B cell (primary cell): ENCODE results near the gene NOTCH1. TPM values are rescaled to one million over a fixed set of nuclear protein-coding genes. Genes with fewer than 3 reads are reported as not detected.
A peak's percentile ranks its signal among the peaks of the same experiment; 100 is the strongest.

Experiments used
- ATAC-seq: fragments of 200-7000 bp; cut with Tn5 transposase; one replicate; pipeline ENCODE4 v1.10.0; 2021; ENCODE audit warnings: low read depth, mild to moderate bottlenecking, moderate number of reproducible peaks, moderate library complexity
- CTCF ChIA-PET: fragments of 350-600 bp; sonication (Branson Sonifier 250); formaldehyde crosslinking; loops from one replicate; lab custom pipeline; 2021; ENCODE audit warnings: antibody characterized with exemption, inconsistent platforms; lab: Charles Lee
- POLR2A ChIA-PET: fragments of 350-600 bp; sonication (Branson Sonifier 250); formaldehyde crosslinking; loops from one replicate; lab custom pipeline; 2021; ENCODE audit warnings: antibody characterized with exemption; lab: Charles Lee
- DNase-seq: peaks from one replicate; pipeline ENCODE4 v3.0.0; 2013
- H2AFZ ChIP-seq: 2 replicates; pipeline ENCODE4 v1.6.1; 2012; ENCODE audit warnings: mild to moderate bottlenecking, low read depth, low read length; ENCODE audit not compliant: insufficient read depth, poor library complexity, severe bottlenecking
- H3K27ac ChIP-seq, 2 donors: 1 replicate in 1 of 2; 2 replicates in 1 of 2; pipeline ENCODE4 v1.5.1; 2012 to 2013; ENCODE audit warnings: low read length in 2 of 2, mild to moderate bottlenecking in 2 of 2, moderate library complexity in 1 of 2
- H3K27me3 ChIP-seq, 4 experiments: fragments of 200-600 bp in 1 of 4; sonication (generic) in 1 of 4; replicated peaks in 1 of 4; 1 replicate in 2 of 4; 2 replicates in 2 of 4; pipeline versions ENCODE4 v1.6.1 to v1.7.0; 2013 to 2016; ENCODE audit warnings: low read length in 3 of 4, mild to moderate bottlenecking in 2 of 4, mixed read lengths in 1 of 4, moderate library complexity in 1 of 4; ENCODE audit not compliant: insufficient read depth in 4 of 4, control insufficient read depth in 3 of 4; ENCODE audit errors: control extremely low read depth in 1 of 4
- H3K36me3 ChIP-seq, 2 experiments: replicated peaks in 1 of 2; 1 replicate in 1 of 2; 2 replicates in 1 of 2; pipeline versions ENCODE4 v1.6.1 to v1.7.1; 2013; ENCODE audit warnings: low read length in 1 of 2; ENCODE audit not compliant: insufficient read depth in 2 of 2, control insufficient read depth in 1 of 2; ENCODE audit errors: control extremely low read depth in 1 of 2, extremely low read depth in 1 of 2
- H3K4me1 ChIP-seq, 2 donors: fragments of 200-600 bp in 1 of 2; sonication (generic) in 1 of 2; 1 replicate in 1 of 2; 2 replicates in 1 of 2; pipeline versions ENCODE4 v1.5.1 to v1.6.1; 2013 to 2017; ENCODE audit warnings: low read length in 2 of 2; ENCODE audit not compliant: control insufficient read depth in 2 of 2, insufficient read depth in 2 of 2
- H3K4me2 ChIP-seq: replicated peaks from 2 replicates; pipeline ENCODE3; 2012; ENCODE audit warnings: mild to moderate bottlenecking, low read depth, low read length; ENCODE audit not compliant: poor library complexity, severe bottlenecking
- H3K4me3 ChIP-seq, 5 experiments: fragments of 200-600 bp in 1 of 5; sonication (generic) in 1 of 5; 1 replicate in 3 of 5; 2 replicates in 2 of 5; pipeline versions ENCODE4 v1.5.1 to v1.7.0; 2011 to 2016; ENCODE audit warnings: low read length in 4 of 5, mild to moderate bottlenecking in 4 of 5, low read depth in 2 of 5, control low read depth in 1 of 5, moderate library complexity in 1 of 5; ENCODE audit not compliant: insufficient read depth in 1 of 5; ENCODE audit errors: control extremely low read depth in 1 of 5, extremely low read depth in 1 of 5
- H3K79me2 ChIP-seq: fragments of 200-600 bp; sonication (generic); one replicate; pipeline ENCODE4 v1.6.0; 2016; ENCODE audit warnings: low read length; ENCODE audit not compliant: control insufficient read depth, insufficient read depth
- H3K9ac ChIP-seq: fragments of 200-600 bp; sonication (generic); 2 replicates; pipeline ENCODE4 v1.6.1; 2017; ENCODE audit warnings: mild to moderate bottlenecking, low read length, moderate library complexity
- H3K9me3 ChIP-seq, 3 donors: one replicate each; pipeline versions ENCODE4 v1.6.1 to v1.7.1; 2013; ENCODE audit warnings: low read length in 2 of 3; ENCODE audit not compliant: control insufficient read depth in 2 of 3, insufficient read depth in 1 of 3; ENCODE audit errors: control extremely low read depth in 1 of 3
- H4K20me1 ChIP-seq: 2 replicates; pipeline ENCODE4 v1.6.0; 2012; ENCODE audit warnings: mild to moderate bottlenecking, low read length; ENCODE audit not compliant: insufficient read depth, control insufficient read depth, poor library complexity, severe bottlenecking
- H3K27ac Mint-ChIP-seq: one replicate; pipeline ENCODE4 v1.8.0; 2021; ENCODE audit warnings: mixed read lengths
- H3K27me3 Mint-ChIP-seq: one replicate; pipeline ENCODE4 v1.8.0; 2021; ENCODE audit warnings: mixed read lengths
- H3K4me1 Mint-ChIP-seq: one replicate; pipeline ENCODE4 v1.8.0; 2021; ENCODE audit warnings: mixed read lengths
- H3K4me3 Mint-ChIP-seq: one replicate; pipeline ENCODE4 v1.8.0; 2021; ENCODE audit warnings: mixed read lengths
- H3K9me3 Mint-ChIP-seq: one replicate; pipeline ENCODE4 v1.8.0; 2022; ENCODE audit warnings: mixed read lengths; ENCODE audit not compliant: insufficient read depth
- CTCF ChIP-seq: fragments of 200-600 bp; IDR thresholded peaks from one replicate; pipeline ENCODE4 v1.8.0; 2022; ENCODE audit warnings: antibody characterized with exemption, mild to moderate bottlenecking
- EZH2 ChIP-seq: IDR thresholded peaks from 2 replicates; pipeline ENCODE4 v1.6.1; 2012; ENCODE audit warnings: borderline replicate concordance, low read depth, mild to moderate bottlenecking, moderate library complexity, low read length; ENCODE audit not compliant: insufficient read depth, poor library complexity, severe bottlenecking
- WGBS: methylation state at CpG from one replicate; pipeline ENCODE4 v1.1.5; 2013; ENCODE audit warnings: missing lambda C conversion rate; ENCODE audit not compliant: insufficient coverage; 5-methylcytosine and 5-hydroxymethylcytosine counted together
- intact Hi-C: fragments of 100-400 bp; cut with micrococcal nuclease; formaldehyde crosslinking; loops from one replicate; pipeline ENCODE4 v1.10.0; 2022
- polyA minus RNA-seq: library from RNA; depleted of rRNA, polyadenylated mRNA; stranded (reverse); fragments of >200 nt; gene quantifications from 2 replicates; pipeline ENCODE4 v1.2.3, GENCODE V29; 2012
- polyA plus RNA-seq: library from polyadenylated mRNA; depleted of rRNA; stranded (reverse); fragments of >200 nt; gene quantifications from 2 replicates; pipeline ENCODE4 v1.2.3, GENCODE V29; 2012
- total RNA-seq, 2 donors: library from RNA; stranded (reverse); fragments of 120-200 nt in 1 of 2; gene quantifications; 1 replicate in 1 of 2; 2 replicates in 1 of 2; pipeline versions ENCODE4 v1.2.3 to v1.2.4, GENCODE V29; 2013 to 2022

Gene NOTCH1
- total RNA-seq (38.5 and 40.6 TPM in 2 replicates), polyA plus RNA-seq (16.6 and 19.6 TPM in 2 replicates), polyA minus RNA-seq (50.8 and 70.7 TPM in 2 replicates)
- 10.4 TPM for total RNA-seq (2013)

GRCh38 chr9:136545965-136546696 is at the start of gene NOTCH1:
Gene NOTCH1 (minus strand): TSS chr9:136546048. CDS start chr9:136545786, 262 bp downstream.
- intact Hi-C loops: loop anchor here (1.0 to 10.0 kb wide), 4 partner anchors 63 to 209 kb away; partner anchors contain the start of genes LCN8 and SEC16A
- no peaks in the 10 kb centered on the region for H3K27me3 Mint-ChIP-seq
- WGBS: under 1% methylated on average over 84 of the region's 94 CpGs
- peaks cover 34% of the 10 kb centered on the region for H3K4me1 Mint-ChIP-seq
- peak within 1 kb of the TSS; percentile 99 for H3K4me2 ChIP-seq
- H4K20me1 ChIP-seq: peaks cover 58% of the 10 kb centered on the region
- peak within 1 kb of the TSS; percentile 51 to 88 (median 70) for H3K4me3 ChIP-seq
- peaks cover 0 to 24% of the 10 kb centered on the region in 2 experiments for H3K36me3 ChIP-seq
- CTCF ChIA-PET: no interaction called here
- H3K9me3 Mint-ChIP-seq: no peaks in the 10 kb centered on the region
- H3K9ac ChIP-seq: peak within 1 kb of the TSS; percentile 72
- H3K4me1 ChIP-seq: peaks cover 30 to 44% of the 10 kb centered on the region in 2 donors
- peaks cover 29% of the 10 kb centered on the region for H3K79me2 ChIP-seq
- POLR2A ChIA-PET: no interaction called here
- ATAC-seq (peak; percentile 72), DNase-seq (peak; percentile 93)
- H3K27ac Mint-ChIP-seq: peak within 1 kb of the TSS; percentile 94
- peak within 1 kb of the TSS; percentile 33 to 75 for H3K27ac ChIP-seq
- no peaks in the 10 kb centered on the region for H3K27me3 ChIP-seq
- H3K4me3 Mint-ChIP-seq: peak within 1 kb of the TSS; percentile 92
- H3K9me3 ChIP-seq: peaks cover 0 to 3% (median 0%) of the 10 kb centered on the region in 3 donors
- no peak for TF ChIP-seq EZH2
- peak within 1 kb of the TSS; percentile 65 for H2AFZ ChIP-seq

GRCh38 chr9:136594492-136594891 is 48.6 kb upstream of the NOTCH1 start:
- no peak overlapping the region for H3K4me3 Mint-ChIP-seq
- H3K27me3 ChIP-seq: peaks cover 0 to 26% (median 4%) of the 10 kb centered on the region in 4 experiments
- CTCF ChIA-PET: no interaction called here

More at GRCh38 chr9:136594492-136594891, 48.6 kb upstream of the NOTCH1 start:
- H3K27ac ChIP-seq: no peak overlapping the region
- no peaks in the 10 kb centered on the region for H3K4me1 ChIP-seq
- H4K20me1 ChIP-seq: no peaks in the 10 kb centered on the region
- H2AFZ ChIP-seq: no peak overlapping the region
- H3K9me3 ChIP-seq: peaks cover 0 to 6% (median 3%) of the 10 kb centered on the region in 3 donors
- no peaks in the 10 kb centered on the region for H3K4me1 Mint-ChIP-seq
- H3K27me3 Mint-ChIP-seq: no peaks in the 10 kb centered on the region
- TF ChIP-seq CTCF: no peak
- no peak for TF ChIP-seq EZH2
- ATAC-seq: no peak
- H3K27ac Mint-ChIP-seq: no peak overlapping the region
- no peaks in the 10 kb centered on the region for H3K9me3 Mint-ChIP-seq
- H3K4me3 ChIP-seq: no peak overlapping the region
- no peak overlapping the region for H3K9ac ChIP-seq
- POLR2A ChIA-PET: no interaction called here
- 93% methylated on average over 14 of the region's 14 CpGs for WGBS
- DNase-seq: no peak
- intact Hi-C loops: no loop called here
- no peak overlapping the region for H3K4me2 ChIP-seq
- no peaks in the 10 kb centered on the region for H3K79me2 ChIP-seq
- no peaks in the 10 kb centered on the region for H3K36me3 ChIP-seq
